Measurements from ENCODE around the gene EFEMP2. TPM values are rescaled to one million over a fixed set of nuclear protein-coding genes. Genes with fewer than 3 reads are reported as not detected.

The EFEMP2 gene
- 88.4 TPM for total RNA-seq

DNA sequence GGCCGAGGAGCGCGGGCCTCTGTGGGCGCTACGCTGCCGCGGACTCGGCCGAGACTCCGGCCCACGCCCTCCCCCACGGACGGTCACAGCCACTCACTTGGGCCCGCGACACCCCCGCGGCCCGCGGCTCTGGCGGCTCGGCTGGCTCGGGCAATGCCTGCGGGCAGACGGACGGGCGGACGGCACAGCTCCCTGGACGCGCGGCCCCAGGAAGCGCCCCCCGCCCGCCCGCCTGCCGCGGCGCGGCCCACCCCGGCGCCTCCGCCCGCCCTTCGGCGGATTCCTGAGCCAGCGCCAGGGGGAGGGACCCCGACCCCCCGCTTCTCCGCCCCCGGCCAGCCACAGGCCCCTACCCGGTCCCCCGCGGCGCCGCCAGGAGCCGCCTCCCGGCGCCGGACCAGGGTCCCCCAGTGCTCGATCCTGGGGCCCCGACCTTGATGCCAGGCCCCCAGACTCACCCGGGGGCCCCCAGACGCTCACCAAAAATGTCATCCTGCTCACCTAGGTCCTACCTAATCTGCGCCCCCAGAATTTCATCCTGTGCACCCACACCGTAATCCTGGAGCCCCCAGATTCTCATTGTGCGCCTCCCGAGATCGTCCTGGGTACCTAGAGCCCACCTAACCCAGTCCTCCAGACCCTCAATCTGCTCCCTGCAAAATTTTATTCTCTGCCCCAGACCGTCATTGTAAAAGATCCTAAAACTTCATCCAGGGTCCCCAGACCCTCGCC, at the start of gene EFEMP2:
EFEMP2 (minus strand) TSS at position 215 of the 732 bp plus-strand sequence. CDS start 446 bp downstream, outside the sequence.
- DNase-seq (ENCODE audit: low spot score): no peak
- peak; percentile 41 for ATAC-seq
- intact Hi-C loops (cut with DNase I): no loop called here

- ATAC-seq: no peak
- no peak for DNase-seq (ENCODE audit: low spot score)
- intact Hi-C loops (cut with DNase I): no loop called here
These were observed 49.3 kb upstream of the EFEMP2 start for GRCh38 chr11:65921876-65922275.

GRCh38 chr11:65921033-65921555, 48.5 kb upstream of the EFEMP2 start:
- ATAC-seq: no peak
- DNase-seq (ENCODE audit: low spot score): no peak
- intact Hi-C loops (cut with DNase I): no loop called here

GRCh38 chr11:65920372-65920802, 47.8 kb upstream of the EFEMP2 start:
- no peak for DNase-seq (ENCODE audit: low spot score)
- no peak for ATAC-seq
- intact Hi-C loops (cut with DNase I): no loop called here

DNA sequence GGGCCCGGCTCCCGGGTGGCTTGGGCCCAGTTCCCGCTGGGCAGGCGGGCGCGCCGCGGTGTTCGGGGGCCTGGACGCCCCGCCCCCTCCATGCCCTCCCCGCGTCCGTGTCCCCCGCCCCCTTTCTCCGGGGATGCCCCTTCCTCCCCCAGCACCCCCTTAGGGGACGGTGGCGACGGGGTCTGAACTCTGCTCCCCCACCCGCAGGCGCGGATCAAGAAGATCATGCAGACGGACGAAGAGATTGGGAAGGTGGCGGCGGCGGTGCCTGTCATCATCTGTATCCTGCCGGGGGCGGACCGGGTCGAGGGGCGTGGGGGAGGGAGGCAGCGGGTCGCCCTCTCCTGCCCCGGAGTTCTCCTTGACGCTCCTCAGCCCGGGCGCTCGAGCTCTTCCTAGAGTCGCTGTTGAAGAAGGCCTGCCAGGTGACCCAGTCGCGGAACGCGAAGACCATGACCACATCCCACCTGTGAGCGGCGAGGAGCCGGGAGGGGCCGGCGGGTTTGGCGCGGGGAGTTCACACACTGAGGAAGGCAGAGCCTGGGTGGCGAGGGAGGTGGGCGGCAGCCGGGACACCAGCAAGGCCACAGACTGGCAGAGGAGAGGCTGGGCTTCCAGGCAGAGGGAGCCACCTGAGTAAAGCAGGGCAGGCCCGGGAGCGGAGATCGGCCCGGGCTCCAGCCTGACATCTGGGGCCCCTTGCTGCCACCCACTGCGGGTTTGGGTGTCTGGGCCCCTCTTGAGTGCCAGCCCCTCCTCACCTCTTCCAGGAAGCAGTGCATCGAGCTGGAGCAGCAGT, 47.2 kb upstream of the EFEMP2 start:
- intact Hi-C loops (cut with DNase I): no loop called here
- DNase-seq (ENCODE audit: low spot score) (peak; percentile 81), ATAC-seq (peak; percentile 8)

DNA sequence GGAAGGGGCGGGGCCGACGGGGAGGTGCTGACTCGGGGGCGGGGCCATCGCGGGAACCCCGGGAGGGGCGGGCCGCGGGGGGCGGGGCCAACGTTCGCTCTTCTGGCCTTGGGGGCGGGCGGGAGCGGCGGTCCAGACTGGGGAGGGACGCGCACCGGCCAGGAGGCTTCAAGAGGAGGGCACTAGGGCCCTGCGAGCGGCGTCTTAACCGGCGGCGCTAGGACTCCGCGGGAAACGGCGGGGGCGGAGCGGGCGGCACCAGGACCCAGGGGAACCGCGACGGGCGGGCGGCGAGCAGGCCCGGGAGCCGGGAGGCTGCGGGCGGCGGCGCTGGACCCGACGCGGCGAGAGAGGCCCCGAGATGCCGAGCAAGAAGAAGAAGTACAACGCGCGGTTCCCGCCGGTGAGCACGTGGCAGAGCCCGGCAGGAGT, 46.6 kb upstream of the EFEMP2 start, which contains the start of gene DRAP1:
DRAP1 (plus strand) TSS at position 286 of the 432 bp plus-strand sequence; CDS start at position 362, 76 bp downstream.
- intact Hi-C loops (cut with DNase I): no loop called here
- DNase-seq (ENCODE audit: low spot score) (peak; percentile 99), ATAC-seq (peak; percentile 94)

DNA sequence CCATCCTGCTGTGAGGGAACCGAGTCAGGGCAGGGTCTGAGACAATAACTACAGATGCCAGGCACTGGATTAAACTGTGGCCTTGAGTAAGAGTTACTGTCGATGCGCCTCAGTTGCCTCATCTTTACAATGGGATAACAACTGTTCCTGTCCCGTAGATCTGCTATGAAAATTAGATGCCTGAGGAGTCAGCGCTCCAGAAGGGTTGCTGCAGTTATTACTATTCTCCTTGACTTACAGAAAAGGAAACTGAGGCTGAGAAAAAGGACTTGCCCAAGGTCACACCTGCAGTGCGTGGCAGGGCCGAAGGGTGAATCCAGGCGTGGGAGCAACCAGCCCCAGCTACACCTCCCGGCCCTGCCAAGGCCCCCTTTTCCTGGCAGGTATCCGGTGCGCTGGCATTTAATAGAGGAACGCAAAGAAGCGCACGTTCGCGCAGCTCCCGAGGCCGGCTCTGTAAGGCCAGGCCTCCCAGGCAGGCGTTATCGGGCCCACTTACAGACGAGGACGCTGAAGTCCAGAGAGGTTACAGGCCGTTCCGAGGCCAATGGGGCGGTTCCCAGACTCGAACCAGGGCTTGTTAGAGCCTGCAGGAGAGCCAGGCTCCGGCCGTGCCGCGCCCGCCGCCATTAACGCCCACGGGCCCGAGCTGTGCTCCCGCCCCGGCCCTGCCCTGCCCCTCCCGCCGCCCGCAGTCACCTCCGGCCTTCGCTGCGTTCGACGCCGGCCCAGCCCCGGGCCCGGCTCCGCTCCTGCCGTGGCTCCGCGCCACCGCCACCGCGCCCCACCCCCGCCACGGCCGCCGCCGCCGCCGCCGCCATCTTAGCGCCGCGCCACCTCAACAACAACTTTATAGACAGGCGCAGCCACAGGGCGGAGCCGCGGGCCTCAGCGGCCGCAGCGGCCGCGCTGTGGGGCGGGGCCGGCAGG, 45.9 kb upstream of the EFEMP2 start, which contains the start of gene C11orf68:
C11orf68 (minus strand) TSS at position 852 of the 930 bp plus-strand sequence; CDS start at position 821, 31 bp downstream.
- intact Hi-C loops (cut with DNase I): no loop called here
- DNase-seq (ENCODE audit: low spot score) (no peak), ATAC-seq (no peak)

- ATAC-seq: no peak
- DNase-seq (ENCODE audit: low spot score): no peak
- intact Hi-C loops (cut with DNase I): no loop called here
These were observed 45.0 kb upstream of the EFEMP2 start for GRCh38 chr11:65917434-65918210.

DNA sequence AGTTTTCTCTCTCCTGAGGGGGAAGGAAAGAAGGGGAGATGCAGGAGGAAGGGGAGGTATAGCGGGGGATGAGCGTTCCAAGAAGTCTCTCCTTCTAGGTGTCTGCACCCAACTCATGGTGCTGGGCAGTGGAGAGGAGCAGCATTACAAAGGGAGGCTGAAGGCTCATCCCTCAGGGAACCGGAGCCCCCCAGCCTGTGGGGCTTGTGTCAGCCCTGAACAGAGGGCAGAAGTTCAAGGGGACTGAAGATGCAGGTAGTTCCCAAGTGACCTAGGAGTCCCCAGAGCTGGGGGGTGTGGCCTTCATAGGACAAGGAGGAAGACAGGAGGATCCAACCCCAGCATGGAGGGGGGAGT, 44.5 kb upstream of the EFEMP2 start:
- ATAC-seq: no peak
- intact Hi-C loops (cut with DNase I): no loop called here

GRCh38 chr11:65916391-65916790, 43.8 kb upstream of the EFEMP2 start:
- DNase-seq (ENCODE audit: low spot score): no peak
- intact Hi-C loops (cut with DNase I): no loop called here
- ATAC-seq: no peak

More for the DNA sequence above, 44.5 kb upstream of the EFEMP2 start:
- no peak for DNase-seq (ENCODE audit: low spot score)

DNA sequence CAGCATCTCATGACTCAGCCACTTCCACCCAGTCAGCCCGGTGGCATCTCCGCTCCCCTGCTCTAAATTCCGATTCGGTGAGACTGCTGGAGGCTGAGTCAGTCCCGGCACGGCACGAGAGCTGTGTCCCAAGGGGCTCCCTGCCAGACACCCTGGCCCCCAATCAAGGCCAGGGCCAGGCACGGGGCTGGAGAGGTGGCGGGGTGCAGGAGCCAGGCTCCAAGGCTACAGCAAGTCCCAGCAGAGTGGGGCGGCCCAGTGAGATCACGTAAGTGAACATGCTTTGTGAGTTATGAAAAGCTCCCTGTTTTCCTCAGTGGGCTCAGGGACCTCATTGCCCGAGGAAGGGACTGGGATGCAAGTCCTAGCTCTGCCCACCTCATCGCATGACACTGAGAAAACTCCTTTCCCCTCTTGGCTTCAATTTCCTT, 43.2 kb upstream of the EFEMP2 start:
- ATAC-seq: peak; percentile 34
- intact Hi-C loops (cut with DNase I): no loop called here
- DNase-seq (ENCODE audit: low spot score): peak; percentile 80

DNA sequence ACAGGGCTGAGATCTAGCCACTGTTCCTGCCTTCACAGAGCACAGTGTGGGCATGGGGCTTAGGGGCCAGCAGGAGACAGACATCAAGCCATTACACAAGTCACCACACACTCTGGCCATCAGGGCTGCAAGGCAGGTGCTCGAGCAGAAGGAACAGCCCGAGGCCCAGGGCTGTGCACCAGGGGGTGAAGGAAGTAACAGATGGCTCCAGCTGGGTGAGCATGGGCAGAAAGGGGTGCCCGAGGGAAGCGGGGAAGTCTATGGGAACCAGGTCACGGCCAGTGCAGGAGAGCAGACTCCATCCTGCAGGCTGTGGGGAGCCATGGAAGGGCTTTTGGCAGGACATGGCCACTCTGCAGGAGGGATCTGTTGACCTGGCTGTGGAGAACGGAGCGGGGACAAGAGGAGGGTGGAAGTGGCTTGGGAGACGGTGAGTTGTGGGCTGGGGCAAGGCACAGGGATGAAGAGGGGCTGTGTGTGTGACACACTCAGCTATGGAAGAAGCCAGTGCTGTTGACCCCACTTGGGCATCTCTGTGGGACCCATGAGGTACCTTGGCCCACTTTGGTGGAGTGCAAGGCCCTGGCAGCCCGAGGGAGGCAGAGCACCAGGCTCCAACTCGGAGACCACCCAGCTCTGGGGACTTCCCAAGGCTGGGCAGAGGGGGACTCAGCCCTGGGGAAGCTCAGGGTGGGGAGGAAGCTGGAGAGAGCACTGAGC, 42.7 kb upstream of the EFEMP2 start:
- no peak for DNase-seq (ENCODE audit: low spot score)
- ATAC-seq: no peak
- intact Hi-C loops (cut with DNase I): no loop called here

- intact Hi-C loops (cut with DNase I): no loop called here
- ATAC-seq (no peak), DNase-seq (ENCODE audit: low spot score) (no peak)
These were observed 40.2 kb upstream of the EFEMP2 start for GRCh38 chr11:65912845-65913244.

DNA sequence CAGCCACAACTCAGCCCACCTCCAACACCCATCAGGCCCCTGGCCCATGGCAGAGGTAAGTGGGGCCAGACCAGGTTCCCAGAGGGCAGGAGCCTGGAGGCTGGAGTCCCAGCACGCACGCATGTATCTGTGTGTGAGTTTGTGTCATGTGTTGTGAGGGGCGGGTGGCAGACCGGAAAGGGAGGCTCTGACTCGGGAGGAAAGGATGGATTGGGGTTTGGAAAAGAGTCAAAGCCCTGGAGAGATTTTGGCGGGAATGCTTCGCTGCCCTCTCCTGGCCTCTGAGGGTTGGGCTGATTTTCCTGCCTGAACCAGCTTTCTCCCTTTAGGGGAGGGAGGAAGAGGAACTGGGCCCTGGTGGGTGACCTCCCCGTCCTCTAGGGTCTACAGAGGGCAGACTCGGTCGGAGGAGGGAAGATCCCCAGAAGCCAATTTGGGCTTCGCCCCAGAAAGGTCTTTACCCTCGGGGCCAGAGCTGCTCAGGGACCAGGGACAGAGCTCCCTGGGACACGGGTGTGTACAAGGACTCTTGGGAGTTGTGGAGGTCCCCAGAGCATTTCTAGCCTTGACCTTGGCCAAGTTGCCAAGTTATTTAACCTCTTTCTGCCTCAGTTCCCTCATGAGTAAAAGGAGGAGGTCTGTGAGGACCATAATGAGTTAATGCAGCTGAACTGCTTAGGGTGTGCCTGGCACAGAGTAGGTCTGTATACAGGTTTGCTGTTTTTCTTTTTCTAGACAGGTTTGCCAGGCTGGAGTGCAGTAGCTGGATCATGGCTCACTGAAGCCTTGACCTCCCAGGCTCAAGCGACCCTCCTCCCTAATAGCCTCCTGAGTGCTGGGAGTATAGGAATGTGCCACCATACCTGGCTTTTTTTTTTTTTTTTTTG, 39.3 kb upstream of the EFEMP2 start:
- intact Hi-C loops (cut with DNase I): no loop called here
- no peak for DNase-seq (ENCODE audit: low spot score)

DNA sequence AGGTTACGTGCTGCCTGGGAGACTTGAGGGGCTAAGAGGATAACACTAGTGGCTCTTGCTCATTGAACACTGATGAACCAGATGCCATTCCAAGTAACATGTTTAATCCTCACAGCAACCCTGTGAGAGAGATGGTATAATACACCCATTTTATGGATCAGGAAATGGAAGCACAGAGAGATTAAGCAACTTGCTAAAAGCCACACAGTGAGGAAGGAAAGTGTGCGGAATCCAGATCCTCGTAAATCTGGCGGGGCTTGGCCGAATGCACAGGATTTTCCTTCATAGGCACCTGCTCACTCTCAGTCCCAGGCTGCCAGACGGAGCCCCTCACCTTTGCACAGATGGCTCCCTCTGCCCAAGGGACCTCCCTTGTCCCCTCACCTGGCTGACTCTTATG, 35.3 kb upstream of the EFEMP2 start:
- ATAC-seq (no peak), DNase-seq (ENCODE audit: low spot score) (no peak)
- intact Hi-C loops (cut with DNase I): no loop called here

More for the DNA sequence above, 39.3 kb upstream of the EFEMP2 start:
- ATAC-seq: peak; percentile 76

- no peak for DNase-seq (ENCODE audit: low spot score)
- intact Hi-C loops (cut with DNase I): no loop called here
- no peak for ATAC-seq
These were observed 34.0 kb upstream of the EFEMP2 start for GRCh38 chr11:65906602-65907001.

Data from sciatic nerve (tissue), 2 donors.